SU-DHL-6 (cell line): ENCODE data around the gene COL4A2.

Experiments used
- H2AFZ ChIP-seq: fragments of 200-600 bp; sonication (generic); 2 replicates; pipeline ENCODE4 v1.6.1; 2014; ENCODE audit warnings: low read depth, mild to moderate bottlenecking, moderate library complexity, mixed read lengths, antibody characterized with exemption, low read length; ENCODE audit not compliant: severe bottlenecking
- H3F3A ChIP-seq: fragments of 200-600 bp; shearing (Covaris generic); 2 replicates; pipeline ENCODE4 v1.6.0; 2016; ENCODE audit warnings: antibody characterized with exemption, mild to moderate bottlenecking; ENCODE audit not compliant: insufficient read depth
- H3K27ac ChIP-seq: fragments of 200-600 bp; sonication (generic); 2 replicates; pipeline ENCODE4 v1.5.1; 2016; ENCODE audit warnings: low read depth, mild to moderate bottlenecking, low read length, moderate library complexity, mixed read lengths
- H3K27me3 ChIP-seq: fragments of 200-600 bp; sonication (generic), shearing (Covaris generic); 2 replicates; pipeline ENCODE4 v1.6.0; 2014; ENCODE audit warnings: mild to moderate bottlenecking, low read length
- H3K36me3 ChIP-seq: fragments of 200-600 bp; sonication (generic); 2 replicates; pipeline ENCODE4 v1.6.1; 2014; ENCODE audit warnings: mild to moderate bottlenecking, low read length, mixed read lengths
- H3K4me2 ChIP-seq: fragments of 300-600, 200-600 bp; shearing (Covaris generic), sonication (generic); 2 replicates; pipeline ENCODE4 v1.6.0; 2014; ENCODE audit warnings: low read length, low read depth, mild to moderate bottlenecking; ENCODE audit not compliant: poor library complexity, severe bottlenecking
- H3K4me3 ChIP-seq: fragments of 200-600 bp; sonication (generic); 2 replicates; pipeline ENCODE4 v1.5.1; 2014; ENCODE audit warnings: antibody characterized with exemption, low read length, mild to moderate bottlenecking, mixed read lengths; ENCODE audit not compliant: insufficient read depth, poor library complexity, severe bottlenecking
- H3K79me2 ChIP-seq: fragments of 200-600 bp; sonication (generic); 2 replicates; pipeline ENCODE4 v1.6.1; 2014; ENCODE audit warnings: mild to moderate bottlenecking, low read length, moderate library complexity; ENCODE audit not compliant: insufficient read depth
- H3K9ac ChIP-seq: fragments of 200-600 bp; sonication (generic); 2 replicates; pipeline ENCODE4 v1.7.0; 2014; ENCODE audit warnings: mild to moderate bottlenecking, low read length
- H3K9me2 ChIP-seq: fragments of 200-600 bp; sonication (generic); replicated peaks from 2 replicates; pipeline ENCODE4 v1.6.1; 2014; ENCODE audit warnings: low read length; ENCODE audit not compliant: insufficient read depth
- H3K9me3 ChIP-seq: fragments of 200-600 bp; sonication (generic); 2 replicates; pipeline ENCODE4 v1.6.1; 2014; ENCODE audit warnings: low read length, mixed read lengths; ENCODE audit not compliant: insufficient read depth
- H4K20me1 ChIP-seq: fragments of 200-600 bp; sonication (generic); 2 replicates; pipeline ENCODE4 v1.6.1; 2014; ENCODE audit warnings: low read depth, mild to moderate bottlenecking, antibody characterized with exemption, low read length, moderate library complexity, mixed read lengths
- EZH2phosphoT487 ChIP-seq: fragments of 200-600 bp; sonication (generic), shearing (Covaris generic); conservative IDR thresholded peaks from 2 replicates; pipeline ENCODE4 v1.6.1; 2018; ENCODE audit warnings: mild to moderate bottlenecking, antibody characterized with exemption, low read length, moderate library complexity, mixed read lengths
- TF ChIP-seq, protein P1 (sequence below): fragments of 200-600 bp; sonication (generic); IDR thresholded peaks from one replicate; pipeline ENCODE4 v1.5.1; 2017; ENCODE audit warnings: antibody characterized with exemption, mild to moderate bottlenecking, low read length, moderate library complexity; ENCODE audit not compliant: insufficient read depth, poor library complexity, severe bottlenecking

COL4A2 gene

DNA sequence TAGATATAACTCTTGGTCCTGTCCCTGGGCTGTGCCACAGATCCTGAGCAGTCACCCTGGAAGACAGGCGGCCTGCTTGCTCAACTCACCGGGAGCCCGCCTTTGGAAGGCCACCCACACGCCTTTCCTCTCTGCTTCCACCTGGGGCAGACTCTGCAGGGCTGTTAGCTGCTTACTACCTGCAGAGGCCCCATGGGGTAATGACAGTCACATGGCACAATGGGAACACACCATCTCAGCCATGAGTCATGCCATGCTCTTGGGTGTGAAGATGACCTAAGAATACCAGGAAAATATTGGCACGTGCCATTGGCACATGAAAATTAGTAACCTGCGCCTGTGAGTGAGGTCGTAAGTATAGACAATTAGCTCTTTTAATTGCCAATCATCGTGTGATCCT lies 108.6 kb downstream of the COL4A2 start:
- TF ChIP-seq EZH2phosphoT487: no peak
- TF ChIP-seq, protein P1, sequence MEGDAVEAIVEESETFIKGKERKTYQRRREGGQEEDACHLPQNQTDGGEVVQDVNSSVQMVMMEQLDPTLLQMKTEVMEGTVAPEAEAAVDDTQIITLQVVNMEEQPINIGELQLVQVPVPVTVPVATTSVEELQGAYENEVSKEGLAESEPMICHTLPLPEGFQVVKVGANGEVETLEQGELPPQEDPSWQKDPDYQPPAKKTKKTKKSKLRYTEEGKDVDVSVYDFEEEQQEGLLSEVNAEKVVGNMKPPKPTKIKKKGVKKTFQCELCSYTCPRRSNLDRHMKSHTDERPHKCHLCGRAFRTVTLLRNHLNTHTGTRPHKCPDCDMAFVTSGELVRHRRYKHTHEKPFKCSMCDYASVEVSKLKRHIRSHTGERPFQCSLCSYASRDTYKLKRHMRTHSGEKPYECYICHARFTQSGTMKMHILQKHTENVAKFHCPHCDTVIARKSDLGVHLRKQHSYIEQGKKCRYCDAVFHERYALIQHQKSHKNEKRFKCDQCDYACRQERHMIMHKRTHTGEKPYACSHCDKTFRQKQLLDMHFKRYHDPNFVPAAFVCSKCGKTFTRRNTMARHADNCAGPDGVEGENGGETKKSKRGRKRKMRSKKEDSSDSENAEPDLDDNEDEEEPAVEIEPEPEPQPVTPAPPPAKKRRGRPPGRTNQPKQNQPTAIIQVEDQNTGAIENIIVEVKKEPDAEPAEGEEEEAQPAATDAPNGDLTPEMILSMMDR: no peak
- Histone ChIP-seq H3K36me3 (no peaks in the 10 kb centered on the region), H3K9me3 (no peaks in the 10 kb centered on the region), H3K9ac (no peak overlapping the region), H3F3A (no peaks in the 10 kb centered on the region), H3K27me3 (no peaks in the 10 kb centered on the region), H3K4me2 (no peak overlapping the region), H3K9me2 (no peaks in the 10 kb centered on the region), H3K4me3 (no peak overlapping the region), H3K79me2 (no peaks in the 10 kb centered on the region), H2AFZ (no peak overlapping the region), H3K27ac (no peak overlapping the region), H4K20me1 (no peaks in the 10 kb centered on the region)

DNA sequence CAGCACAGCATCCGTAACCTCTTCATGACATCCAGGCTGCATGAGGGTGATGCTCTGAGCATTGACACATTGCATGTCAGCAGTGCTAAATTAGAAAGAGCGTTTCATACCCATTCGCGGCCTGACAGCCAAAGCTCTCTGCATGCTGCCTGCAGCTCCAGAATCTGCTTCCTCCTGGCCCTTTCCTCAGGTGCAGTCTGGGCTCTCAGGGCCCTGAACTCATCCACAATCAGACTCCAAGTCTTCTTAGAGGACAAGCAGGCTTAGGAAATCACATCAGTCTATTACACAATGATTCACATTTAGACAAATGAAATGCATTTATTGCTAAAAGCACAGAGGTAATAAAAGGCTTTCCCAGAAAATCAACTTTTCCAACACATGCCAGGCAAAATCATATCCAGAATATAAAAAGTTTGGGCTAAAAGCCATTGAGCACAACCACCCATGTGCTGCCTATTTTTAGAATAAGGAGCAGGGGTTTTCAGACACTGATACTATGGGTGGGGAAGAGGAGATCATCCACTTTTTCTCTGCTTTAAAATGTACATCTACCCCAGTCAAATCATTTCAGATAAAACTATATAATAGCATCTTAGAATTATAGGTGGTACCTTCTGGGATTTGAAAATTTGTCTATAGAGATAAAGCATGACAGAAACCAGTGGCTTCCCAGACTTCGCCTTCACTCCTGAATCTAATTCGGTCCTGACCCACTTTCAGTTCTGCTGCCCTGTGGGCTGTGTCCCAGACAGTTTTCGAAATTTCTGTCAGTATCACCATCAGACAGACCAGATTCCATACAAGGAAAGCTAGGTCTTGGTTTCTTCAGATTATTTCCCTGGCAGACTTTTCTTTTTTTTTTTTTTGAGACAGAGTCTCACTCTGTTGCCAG lies 109.3 kb downstream of the COL4A2 start:
- H3K27ac ChIP-seq: no peak overlapping the region
- no peaks in the 10 kb centered on the region for H3K79me2 ChIP-seq
- no peak overlapping the region for H3K4me2 ChIP-seq
- H4K20me1 ChIP-seq: no peaks in the 10 kb centered on the region
- no peaks in the 10 kb centered on the region for H3F3A ChIP-seq
- H2AFZ ChIP-seq: no peak overlapping the region
- no peak for TF ChIP-seq EZH2phosphoT487
- TF ChIP-seq, protein P1: no peak
- H3K9ac ChIP-seq: no peak overlapping the region
- no peaks in the 10 kb centered on the region for H3K9me3 ChIP-seq
- no peaks in the 10 kb centered on the region for H3K36me3 ChIP-seq
- no peaks in the 10 kb centered on the region for H3K9me2 ChIP-seq
- no peak overlapping the region for H3K4me3 ChIP-seq
- H3K27me3 ChIP-seq: no peaks in the 10 kb centered on the region

DNA sequence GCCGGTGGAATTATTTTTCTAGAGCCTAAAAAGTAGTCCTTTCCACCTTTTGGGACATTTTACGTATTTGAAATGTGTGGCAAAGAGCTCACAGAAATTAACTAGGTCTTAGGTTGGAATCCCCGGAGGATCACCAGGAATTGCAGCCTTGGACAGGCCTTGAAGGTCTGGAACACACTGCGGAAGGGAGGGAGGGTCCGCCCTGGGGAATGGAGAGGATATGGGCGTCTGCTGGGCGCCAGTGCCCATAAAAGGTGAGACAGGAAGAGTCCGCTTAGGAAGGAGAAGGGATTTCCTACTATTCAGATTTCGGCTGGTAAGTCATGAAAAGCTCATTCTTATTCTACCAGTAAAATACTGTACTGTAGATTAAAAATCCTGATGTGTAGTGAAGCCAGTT lies 111.9 kb downstream of the COL4A2 start:
- Histone ChIP-seq H3K79me2 (no peaks in the 10 kb centered on the region), H3K36me3 (no peaks in the 10 kb centered on the region), H2AFZ (no peak overlapping the region), H3K27ac (no peak overlapping the region), H3K4me3 (no peak overlapping the region), H3K9me2 (no peaks in the 10 kb centered on the region), H3F3A (no peaks in the 10 kb centered on the region), H3K9ac (no peak overlapping the region), H3K27me3 (no peaks in the 10 kb centered on the region), H4K20me1 (no peaks in the 10 kb centered on the region), H3K9me3 (no peaks in the 10 kb centered on the region), H3K4me2 (no peak overlapping the region)
- TF ChIP-seq, protein P1: no peak
- TF ChIP-seq EZH2phosphoT487: no peak
